Brain pericyte (primary cell): ENCODE results near the gene CA9.

Experiments
- DNase-seq: peaks from one replicate; pipeline ENCODE4 v3.0.0-alpha.2; 2012; ENCODE audit warnings: low read depth, low spot score

The CA9 gene

DNA sequence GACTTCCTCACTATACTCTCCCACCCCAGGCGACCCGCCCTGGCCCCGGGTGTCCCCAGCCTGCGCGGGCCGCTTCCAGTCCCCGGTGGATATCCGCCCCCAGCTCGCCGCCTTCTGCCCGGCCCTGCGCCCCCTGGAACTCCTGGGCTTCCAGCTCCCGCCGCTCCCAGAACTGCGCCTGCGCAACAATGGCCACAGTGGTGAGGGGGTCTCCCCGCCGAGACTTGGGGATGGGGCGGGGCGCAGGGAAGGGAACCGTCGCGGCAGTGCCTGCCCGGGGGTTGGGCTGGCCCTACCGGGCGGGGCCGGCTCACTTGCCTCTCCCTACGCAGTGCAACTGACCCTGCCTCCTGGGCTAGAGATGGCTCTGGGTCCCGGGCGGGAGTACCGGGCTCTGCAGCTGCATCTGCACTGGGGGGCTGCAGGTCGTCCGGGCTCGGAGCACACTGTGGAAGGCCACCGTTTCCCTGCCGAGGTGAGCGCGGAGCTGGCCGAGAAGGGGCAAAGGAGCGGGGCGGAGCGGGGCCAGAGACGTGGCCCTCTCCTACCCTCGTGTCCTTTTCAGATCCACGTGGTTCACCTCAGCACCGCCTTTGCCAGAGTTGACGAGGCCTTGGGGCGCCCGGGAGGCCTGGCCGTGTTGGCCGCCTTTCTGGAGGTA is 2.1 kb downstream of the CA9 start:
- no peak for DNase-seq

DNA sequence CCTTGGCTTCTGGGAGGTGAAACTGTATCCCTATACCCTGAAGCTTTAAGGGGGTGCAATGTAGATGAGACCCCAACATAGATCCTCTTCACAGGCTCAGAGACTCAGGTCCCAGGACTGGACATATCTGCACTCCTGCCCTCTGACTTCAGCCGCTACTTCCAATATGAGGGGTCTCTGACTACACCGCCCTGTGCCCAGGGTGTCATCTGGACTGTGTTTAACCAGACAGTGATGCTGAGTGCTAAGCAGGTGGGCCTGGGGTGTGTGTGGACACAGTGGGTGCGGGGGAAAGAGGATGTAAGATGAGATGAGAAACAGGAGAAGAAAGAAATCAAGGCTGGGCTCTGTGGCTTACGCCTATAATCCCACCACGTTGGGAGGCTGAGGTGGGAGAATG is 5.4 kb downstream of the CA9 start:
- no peak for DNase-seq

GRCh38 chr9:35679766-35680330 is 6.1 kb downstream of the CA9 start:
- no peak for DNase-seq

DNA sequence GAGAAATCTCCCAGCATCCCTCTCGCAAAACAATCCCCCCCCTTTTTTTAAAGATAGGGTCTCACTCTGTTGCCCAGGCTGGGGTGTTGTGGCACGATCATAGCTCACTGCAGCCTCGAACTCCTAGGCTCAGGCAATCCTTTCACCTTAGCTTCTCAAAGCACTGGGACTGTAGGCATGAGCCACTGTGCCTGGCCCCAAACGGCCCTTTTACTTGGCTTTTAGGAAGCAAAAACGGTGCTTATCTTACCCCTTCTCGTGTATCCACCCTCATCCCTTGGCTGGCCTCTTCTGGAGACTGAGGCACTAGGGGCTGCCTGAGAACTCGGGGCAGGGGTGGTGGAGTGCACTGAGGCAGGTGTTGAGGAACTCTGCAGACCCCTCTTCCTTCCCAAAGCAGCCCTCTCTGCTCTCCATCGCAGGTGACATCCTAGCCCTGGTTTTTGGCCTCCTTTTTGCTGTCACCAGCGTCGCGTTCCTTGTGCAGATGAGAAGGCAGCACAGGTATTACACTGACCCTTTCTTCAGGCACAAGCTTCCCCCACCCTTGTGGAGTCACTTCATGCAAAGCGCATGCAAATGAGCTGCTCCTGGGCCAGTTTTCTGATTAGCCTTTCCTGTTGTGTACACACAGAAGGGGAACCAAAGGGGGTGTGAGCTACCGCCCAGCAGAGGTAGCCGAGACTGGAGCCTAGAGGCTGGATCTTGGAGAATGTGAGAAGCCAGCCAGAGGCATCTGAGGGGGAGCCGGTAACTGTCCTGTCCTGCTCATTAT is 6.8 kb downstream of the CA9 start:
- no peak for DNase-seq

GRCh38 chr9:35681341-35682002 is 7.7 kb downstream of the CA9 start:
- DNase-seq = no peak

DNA sequence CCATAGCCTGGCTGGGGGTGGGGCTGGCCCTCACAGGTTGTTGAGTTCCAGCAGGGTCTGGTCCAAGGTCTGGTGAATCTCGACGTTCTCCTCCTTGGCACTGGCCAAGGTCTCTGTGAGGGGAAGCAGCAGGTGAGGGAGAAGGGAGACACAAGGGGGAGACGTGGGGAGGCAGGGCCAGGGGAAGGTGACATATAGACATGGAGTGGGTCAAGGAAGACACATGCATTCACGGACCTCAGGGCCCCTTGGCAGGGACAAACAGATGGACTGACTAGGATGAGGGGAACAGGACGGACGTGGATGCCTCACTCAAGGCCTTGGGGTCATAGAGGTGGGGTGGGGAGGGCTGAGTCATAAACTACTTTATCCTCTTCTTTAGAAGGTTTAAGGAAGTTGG is 8.3 kb downstream of the CA9 start:
- DNase-seq = no peak

- no peak for DNase-seq
Observed at GRCh38 chr9:35682520-35683315, 9.0 kb downstream of the CA9 start.

- DNase-seq = no peak
Observed at GRCh38 chr9:35683323-35683722, 9.6 kb downstream of the CA9 start.

GRCh38 chr9:35684921-35685320 is 11.2 kb downstream of the CA9 start:
- no peak for DNase-seq

- DNase-seq = no peak
Observed at GRCh38 chr9:35685506-35685905, 11.8 kb downstream of the CA9 start.

DNA sequence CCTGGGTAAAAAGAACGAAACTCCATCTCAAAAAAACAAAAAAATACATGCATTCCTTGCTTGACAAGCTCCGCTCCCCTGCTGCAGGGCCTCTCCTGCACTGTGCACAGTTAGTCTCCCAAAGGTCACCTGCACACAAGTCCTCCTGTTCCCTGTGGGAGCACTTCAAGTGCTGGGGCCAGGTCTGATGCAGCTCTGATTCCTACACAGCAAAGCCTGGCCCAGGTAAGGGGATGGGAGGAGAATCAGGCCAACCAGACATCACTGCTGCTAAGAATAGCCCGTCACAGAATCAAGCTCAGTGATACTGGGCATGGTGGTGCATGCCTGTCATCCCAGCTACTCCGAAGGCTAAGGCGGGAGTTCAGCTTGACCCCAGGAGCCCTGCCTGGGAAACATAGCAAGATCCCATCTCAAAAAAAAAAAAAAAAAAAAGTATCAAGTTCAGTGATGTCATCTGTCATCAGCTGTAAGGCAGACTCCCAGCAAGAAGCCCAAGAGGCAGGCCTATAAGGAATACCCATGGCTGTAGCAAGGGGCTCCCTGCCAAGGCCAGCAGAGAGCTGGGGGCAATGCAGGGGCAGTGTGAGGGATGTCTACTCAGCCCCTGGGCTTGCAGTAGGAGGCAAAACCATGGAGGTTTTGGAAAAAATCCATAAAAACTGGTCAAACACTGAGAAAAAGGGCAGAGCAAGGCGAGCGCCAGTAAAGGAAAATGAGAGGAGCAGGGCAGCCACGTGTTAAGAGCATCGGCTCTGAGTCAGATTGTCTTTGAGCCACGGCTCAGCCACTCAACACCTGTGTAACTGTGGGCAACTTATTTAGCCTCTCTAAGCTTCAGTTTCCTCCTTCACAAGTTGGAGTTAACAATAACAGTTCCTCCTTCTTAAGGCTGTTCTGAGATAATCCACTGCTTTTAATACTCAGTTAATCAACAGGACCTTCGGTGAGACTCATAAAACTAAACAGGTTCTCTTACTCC is 12.8 kb downstream of the CA9 start:
- DNase-seq = peak; percentile 92

DNA sequence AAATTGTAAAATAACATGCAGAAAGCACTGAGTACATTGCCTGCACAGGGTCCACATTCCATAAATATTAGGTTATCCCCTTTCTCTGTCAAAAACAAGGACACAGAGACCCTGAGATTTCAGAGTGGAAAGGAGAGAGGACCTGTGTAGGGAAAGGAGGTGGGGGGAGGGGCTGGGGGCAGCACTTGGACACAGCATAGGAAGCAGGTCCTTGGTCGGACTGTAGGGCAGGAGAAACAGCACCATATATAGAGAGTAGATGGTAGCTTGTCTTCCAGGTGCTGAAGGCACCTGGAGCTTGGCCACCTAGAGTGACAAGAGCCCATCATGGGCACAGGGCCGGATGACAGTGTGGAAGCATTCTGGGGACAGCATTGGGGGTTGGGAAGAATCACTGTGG is 13.6 kb downstream of the CA9 start:
- no peak for DNase-seq

GRCh38 chr9:35687972-35688557 is 14.3 kb downstream of the CA9 start:
- no peak for DNase-seq

GRCh38 chr9:35688558-35689541 is 15.1 kb downstream of the CA9 start:
- DNase-seq = no peak

- DNase-seq = no peak
Observed at GRCh38 chr9:35689542-35690293, 16.0 kb downstream of the CA9 start, which contains the start of gene TPM2. TPM2 (minus strand) TSS chr9:35689925; CDS start chr9:35689817, 108 bp downstream.

DNA sequence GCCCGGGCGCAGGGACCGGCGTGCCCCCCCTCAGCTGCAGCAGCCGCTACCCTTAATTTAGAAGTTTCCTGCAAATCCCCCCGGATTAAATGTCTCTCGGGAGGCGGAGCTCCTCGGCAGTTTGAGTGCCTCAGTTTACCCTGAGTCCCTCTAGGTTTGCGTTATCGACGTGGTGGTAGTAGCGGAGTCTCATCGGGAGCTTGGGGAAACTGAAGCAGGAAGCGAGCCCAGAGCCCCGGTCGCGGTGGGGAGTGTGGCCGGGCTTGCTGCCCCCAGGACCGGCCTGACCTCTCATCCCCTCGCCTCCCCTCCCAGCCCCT is 16.5 kb downstream of the CA9 start:
- DNase-seq = no peak

- DNase-seq = no peak
Observed at GRCh38 chr9:35690614-35691333, 17.0 kb downstream of the CA9 start.

DNA sequence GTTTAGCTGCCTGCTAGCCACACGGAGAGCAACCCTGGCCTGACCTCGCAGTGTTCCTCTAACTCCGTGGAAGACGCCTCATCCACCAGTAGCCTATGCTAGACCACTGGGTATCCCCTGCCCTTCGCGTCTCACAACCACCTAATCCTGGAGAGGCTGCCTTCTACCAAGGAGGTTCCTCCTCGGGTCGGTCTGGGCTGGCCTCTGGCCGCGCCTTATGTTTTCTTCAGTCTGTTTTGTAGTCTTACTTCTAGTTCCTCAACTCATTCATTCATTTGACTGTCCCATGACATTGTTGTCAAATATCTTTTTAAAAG is 17.6 kb downstream of the CA9 start:
- DNase-seq = no peak
